Measurements from ENCODE around the gene ENDOU. TPM values are rescaled to one million over a fixed set of nuclear protein-coding genes. Genes with fewer than 3 reads are reported as not detected.

ENDOU gene
- total and polyA plus RNA-seq, 4 donors: 0.07 to 0.45 (median 0.31) TPM; not detected in 1

DNA sequence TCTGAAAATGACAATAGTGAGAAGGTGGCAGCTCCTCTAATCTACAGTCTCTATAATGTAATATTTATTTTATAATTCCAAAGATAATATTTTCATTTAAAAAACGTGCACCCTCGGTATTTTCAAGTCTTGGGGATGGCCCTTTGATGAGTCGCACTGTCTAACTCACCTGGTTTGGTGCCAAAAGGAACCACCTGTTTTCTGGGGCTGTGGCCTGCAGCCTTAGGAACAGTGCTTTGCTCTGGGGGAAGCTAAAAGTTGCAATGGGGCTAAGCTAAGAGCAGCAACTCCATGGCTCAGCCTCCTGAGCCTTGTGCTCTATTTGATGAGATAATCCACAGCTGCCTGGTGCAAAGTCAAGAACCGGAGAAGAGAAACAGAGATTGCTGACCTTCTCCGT, 6.4 kb upstream of the ENDOU start:
- Histone ChIP-seq H3K4me1 (ENCODE audit: control insufficient read depth in 5 of 5, insufficient read depth in 5 of 5, low read length in 5 of 5) (peaks cover 6 to 38% (median 23%) of the 10 kb centered on the region in 5 donors), H3K4me3 (no peak overlapping the region), H3K9me3 (ENCODE audit: control insufficient read depth in 4 of 4, insufficient read depth in 3 of 4, low read length in 3 of 4) (no peaks in the 10 kb centered on the region), H3K36me3 (ENCODE audit: control insufficient read depth in 4 of 4, insufficient read depth in 4 of 4, low read length in 4 of 4) (no peaks in the 10 kb centered on the region), H3K9ac (ENCODE audit: insufficient read depth in 1 of 2, low read length in 2 of 2) (no peak overlapping the region), H3K27me3 (ENCODE audit: control insufficient read depth in 3 of 3, insufficient read depth in 3 of 3, low read length in 2 of 3) (no peaks in the 10 kb centered on the region), H3K27ac (ENCODE audit: low read depth in 1 of 2, low read length in 1 of 2) (no peak overlapping the region)
- WGBS, 2 donors: 75 to 88% methylated on average over 5 of the region's 5 CpGs
- ATAC-seq (ENCODE audit: insufficient read depth, low FRiP score) (no peak), DNase-seq (no peak)
- TF ChIP-seq, protein P1, sequence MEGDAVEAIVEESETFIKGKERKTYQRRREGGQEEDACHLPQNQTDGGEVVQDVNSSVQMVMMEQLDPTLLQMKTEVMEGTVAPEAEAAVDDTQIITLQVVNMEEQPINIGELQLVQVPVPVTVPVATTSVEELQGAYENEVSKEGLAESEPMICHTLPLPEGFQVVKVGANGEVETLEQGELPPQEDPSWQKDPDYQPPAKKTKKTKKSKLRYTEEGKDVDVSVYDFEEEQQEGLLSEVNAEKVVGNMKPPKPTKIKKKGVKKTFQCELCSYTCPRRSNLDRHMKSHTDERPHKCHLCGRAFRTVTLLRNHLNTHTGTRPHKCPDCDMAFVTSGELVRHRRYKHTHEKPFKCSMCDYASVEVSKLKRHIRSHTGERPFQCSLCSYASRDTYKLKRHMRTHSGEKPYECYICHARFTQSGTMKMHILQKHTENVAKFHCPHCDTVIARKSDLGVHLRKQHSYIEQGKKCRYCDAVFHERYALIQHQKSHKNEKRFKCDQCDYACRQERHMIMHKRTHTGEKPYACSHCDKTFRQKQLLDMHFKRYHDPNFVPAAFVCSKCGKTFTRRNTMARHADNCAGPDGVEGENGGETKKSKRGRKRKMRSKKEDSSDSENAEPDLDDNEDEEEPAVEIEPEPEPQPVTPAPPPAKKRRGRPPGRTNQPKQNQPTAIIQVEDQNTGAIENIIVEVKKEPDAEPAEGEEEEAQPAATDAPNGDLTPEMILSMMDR (IDR thresholded peaks at IDR 0.05; ENCODE audit: control extremely low read depth, extremely low read depth): no peak

DNA sequence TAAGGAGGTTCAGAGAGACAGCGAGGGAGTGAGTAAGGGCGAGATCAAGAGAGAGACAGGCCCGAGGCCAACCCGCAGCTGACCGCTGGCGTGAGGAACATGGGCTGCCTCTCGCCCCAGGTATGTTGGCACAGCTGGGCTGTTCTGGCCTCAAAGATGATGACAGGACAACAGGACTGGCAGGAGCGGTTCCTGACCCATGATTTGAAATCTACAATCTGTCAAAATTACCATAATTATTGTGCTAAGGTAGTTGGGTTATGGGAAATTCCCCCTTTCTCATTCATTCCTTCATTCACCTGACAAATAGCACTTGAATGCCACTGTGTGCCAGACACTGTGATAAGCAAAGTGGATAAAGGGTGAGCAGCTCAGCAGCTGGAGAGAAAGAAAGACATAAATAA, 5.1 kb upstream of the ENDOU start:
- ATAC-seq (ENCODE audit: insufficient read depth, low FRiP score) (no peak), DNase-seq (no peak)
- Histone ChIP-seq H3K4me1 (ENCODE audit: control insufficient read depth in 5 of 5, insufficient read depth in 5 of 5, low read length in 5 of 5) (peaks cover 0 to 26% (median 11%) of the 10 kb centered on the region in 5 donors), H3K27me3 (ENCODE audit: control insufficient read depth in 3 of 3, insufficient read depth in 3 of 3, low read length in 2 of 3) (no peaks in the 10 kb centered on the region), H3K27ac (ENCODE audit: low read depth in 1 of 2, low read length in 1 of 2) (peak overlapping the region; percentile 4 to 57), H3K36me3 (ENCODE audit: control insufficient read depth in 4 of 4, insufficient read depth in 4 of 4, low read length in 4 of 4) (no peaks in the 10 kb centered on the region), H3K4me3 (no peak overlapping the region), H3K9me3 (ENCODE audit: control insufficient read depth in 4 of 4, insufficient read depth in 3 of 4, low read length in 3 of 4) (no peaks in the 10 kb centered on the region), H3K9ac (ENCODE audit: insufficient read depth in 1 of 2, low read length in 2 of 2) (no peak overlapping the region)
- TF ChIP-seq, protein P1 (IDR thresholded peaks at IDR 0.05; ENCODE audit: control extremely low read depth, extremely low read depth): no peak
- whole genome bisulfite sequencing, 2 donors: 70 to 74% methylated on average over 8 of the region's 8 CpGs

DNA sequence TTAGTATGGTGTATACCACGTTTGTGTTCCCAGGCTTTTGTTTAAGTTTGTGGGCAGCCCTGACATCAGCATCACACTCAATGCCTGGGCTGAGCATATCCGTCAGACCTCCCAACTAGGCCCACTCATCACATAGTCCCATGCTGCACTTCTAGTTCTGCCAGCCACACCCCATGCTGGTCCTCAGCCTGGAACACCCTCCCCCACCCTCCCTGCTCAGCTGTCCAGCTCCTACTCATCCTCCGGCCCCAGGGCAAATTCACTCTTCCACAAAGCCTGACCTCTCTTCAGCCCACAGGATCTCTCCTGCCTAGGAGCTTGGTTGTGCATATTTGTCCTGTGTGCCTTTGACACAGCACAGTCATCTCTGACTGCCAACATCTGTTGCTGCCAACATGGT, 3.9 kb upstream of the ENDOU start:
- no peak overlapping the region for H3K4me3 ChIP-seq
- H3K27me3 ChIP-seq (ENCODE audit: control insufficient read depth in 3 of 3, insufficient read depth in 3 of 3, low read length in 2 of 3): no peaks in the 10 kb centered on the region
- H3K36me3 ChIP-seq (ENCODE audit: control insufficient read depth in 4 of 4, insufficient read depth in 4 of 4, low read length in 4 of 4): no peaks in the 10 kb centered on the region
- 75 to 77% methylated on average over 3 of the region's 3 CpGs for WGBS, 2 donors
- ATAC-seq (ENCODE audit: insufficient read depth, low FRiP score) (no peak), DNase-seq (no peak)
- TF ChIP-seq, protein P1 (IDR thresholded peaks at IDR 0.05; ENCODE audit: control extremely low read depth, extremely low read depth): no peak
- peaks cover 0 to 15% (median 3%) of the 10 kb centered on the region in 5 donors for H3K4me1 ChIP-seq (ENCODE audit: control insufficient read depth in 5 of 5, insufficient read depth in 5 of 5, low read length in 5 of 5)
- H3K27ac ChIP-seq (ENCODE audit: low read depth in 1 of 2, low read length in 1 of 2): no peak overlapping the region
- no peak overlapping the region for H3K9ac ChIP-seq (ENCODE audit: insufficient read depth in 1 of 2, low read length in 2 of 2)
- no peaks in the 10 kb centered on the region for H3K9me3 ChIP-seq (ENCODE audit: control insufficient read depth in 4 of 4, insufficient read depth in 3 of 4, low read length in 3 of 4)

DNA sequence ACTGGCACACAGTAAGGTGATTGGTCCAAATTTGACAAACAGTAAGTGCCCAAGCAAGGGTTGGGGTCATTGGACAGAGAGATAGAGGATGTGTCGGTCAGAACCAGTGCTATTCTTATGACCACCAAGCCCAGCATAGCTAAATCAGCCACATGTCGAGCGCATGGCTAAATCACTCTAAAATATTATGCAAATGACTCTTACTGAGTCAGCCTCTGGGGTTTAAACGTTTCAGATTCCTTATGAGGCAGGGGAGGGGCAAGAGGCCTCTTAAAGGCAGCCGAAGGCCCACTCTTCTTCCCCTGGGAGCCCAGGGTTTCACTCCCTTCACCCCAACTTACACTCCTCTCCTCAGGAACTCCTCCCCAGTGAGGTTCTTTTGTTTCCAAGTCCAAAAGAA, 603 bp upstream of the ENDOU start:
- H3K4me1 ChIP-seq (ENCODE audit: control insufficient read depth in 5 of 5, insufficient read depth in 5 of 5, low read length in 5 of 5): peaks cover 0 to 14% (median 3%) of the 10 kb centered on the region in 5 donors
- peaks cover 0 to 2% (median 0%) of the 10 kb centered on the region in 4 donors for H3K36me3 ChIP-seq (ENCODE audit: control insufficient read depth in 4 of 4, insufficient read depth in 4 of 4, low read length in 4 of 4)
- H3K27me3 ChIP-seq (ENCODE audit: control insufficient read depth in 3 of 3, insufficient read depth in 3 of 3, low read length in 2 of 3): no peaks in the 10 kb centered on the region
- no peaks in the 10 kb centered on the region for H3K9me3 ChIP-seq (ENCODE audit: control insufficient read depth in 4 of 4, insufficient read depth in 3 of 4, low read length in 3 of 4)
- H3K9ac ChIP-seq (ENCODE audit: insufficient read depth in 1 of 2, low read length in 2 of 2): no peak overlapping the region
- no peak overlapping the region for H3K27ac ChIP-seq (ENCODE audit: low read depth in 1 of 2, low read length in 1 of 2)
- DNase-seq (no peak), ATAC-seq (ENCODE audit: insufficient read depth, low FRiP score) (no peak)
- TF ChIP-seq, protein P1 (IDR thresholded peaks at IDR 0.05; ENCODE audit: control extremely low read depth, extremely low read depth): no peak
- H3K4me3 ChIP-seq: no peak overlapping the region
- WGBS, 2 donors: 68 to 70% methylated on average over 5 of the region's 5 CpGs

Data from lung (tissue), 12 donors.